A673 (cell line): Measurements from ENCODE around the gene ZDHHC8. TPM values are rescaled to one million over a fixed set of nuclear protein-coding genes. Genes with fewer than 3 reads are reported as not detected.

ENCODE experiments used
- BruUV-seq: library from RNA; stranded (reverse); fragments of 400-500 nt; replicated peaks from 2 replicates; lab custom pipeline; 2021; lab: Mats Ljungman, UMichigan
- CTCF ChIA-PET: fragments of 300-600 bp; sonication (Branson Sonifier 250); formaldehyde crosslinking; loops from one replicate; lab custom pipeline; 2022; ENCODE audit warnings: antibody characterized with exemption; lab: Charles Lee
- POLR2A ChIA-PET: fragments of 300-600 bp; sonication (Branson Sonifier 250); formaldehyde crosslinking; loops from one replicate; lab custom pipeline; 2022; ENCODE audit warnings: antibody characterized with exemption; ENCODE audit not compliant: low non-redundant PET; lab: Charles Lee
- DNase-seq: peaks from one replicate; pipeline ENCODE4 v3.0.0-alpha.2; 2015; ENCODE audit warnings: low spot score
- H3K27ac ChIP-seq: fragments of 200-600 bp; sonication (generic); 2 replicates; pipeline ENCODE4 v1.5.1; 2016; ENCODE audit warnings: mixed run types, low read depth, mild to moderate bottlenecking, mixed read lengths, antibody characterized with exemption, low read length; ENCODE audit not compliant: poor library complexity, severe bottlenecking
- H3K27me3 ChIP-seq: fragments of 200-600 bp; sonication (generic); replicated peaks from 2 replicates; pipeline ENCODE4 v1.6.1; 2017; ENCODE audit warnings: mixed run types, low read depth, mild to moderate bottlenecking, mixed read lengths, antibody characterized with exemption, low read length; ENCODE audit not compliant: insufficient read depth, poor library complexity
- H3K36me3 ChIP-seq: fragments of 200-600 bp; sonication (generic); 2 replicates; pipeline ENCODE4 v1.6.1; 2016; ENCODE audit warnings: mixed run types, mild to moderate bottlenecking, mixed read lengths, antibody characterized with exemption, low read length; ENCODE audit not compliant: insufficient read depth, poor library complexity, severe bottlenecking
- H3K4me1 ChIP-seq: fragments of 200-600 bp; sonication (generic); 2 replicates; pipeline ENCODE4 v1.6.1; 2017; ENCODE audit warnings: mixed run types, mild to moderate bottlenecking, mixed read lengths, antibody characterized with exemption, low read length; ENCODE audit not compliant: insufficient read depth, poor library complexity, severe bottlenecking
- H3K4me3 ChIP-seq: fragments of 200-600 bp; sonication (generic); 2 replicates; pipeline ENCODE4 v1.5.1; 2016; ENCODE audit warnings: low read depth, mixed run types, mild to moderate bottlenecking, mixed read lengths, low read length; ENCODE audit not compliant: poor library complexity, severe bottlenecking
- H3K9me3 ChIP-seq: fragments of 200-600 bp; sonication (generic); 2 replicates; pipeline ENCODE4 v1.6.1; 2016; ENCODE audit warnings: mixed run types, low read depth, mild to moderate bottlenecking, mixed read lengths, antibody characterized with exemption, low read length; ENCODE audit not compliant: poor library complexity, severe bottlenecking
- CTCF ChIP-seq: fragments of 300-800, 200-600 bp; sonication (generic); conservative IDR thresholded peaks from 2 replicates; pipeline ENCODE4 v1.5.1; 2017; ENCODE audit warnings: low read depth, mild to moderate bottlenecking, antibody characterized with exemption, low read length, moderate library complexity, mixed read lengths
- EZH2 ChIP-seq: fragments of 200-600 bp; sonication (generic); IDR thresholded peaks from 2 replicates; pipeline ENCODE4 v1.6.1; 2017; ENCODE audit warnings: borderline replicate concordance, low read depth, mild to moderate bottlenecking, mixed read lengths, antibody characterized with exemption, low read length; ENCODE audit not compliant: poor library complexity, severe bottlenecking
- intact Hi-C: fragments of 100-400 bp; cut with micrococcal nuclease; formaldehyde crosslinking; loops from one replicate; pipeline ENCODE4 v1.10.0; 2022; ENCODE audit not compliant: unreplicated experiment
- total RNA-seq: library from RNA; stranded (reverse); gene quantifications from 2 replicates; pipeline ENCODE4 v1.2.3, GENCODE V29; 2021

ZDHHC8 gene
- total RNA-seq, 1 experiment from 2014 or later, result 58.8 TPM

- TF ChIP-seq EZH2 (no peak), CTCF (no peak)
- Histone ChIP-seq H3K9me3 (no peaks in the 10 kb centered on the region), H3K36me3 (no peaks in the 10 kb centered on the region), H3K27me3 (no peaks in the 10 kb centered on the region), H3K4me1 (no peaks in the 10 kb centered on the region), H3K27ac (no peak overlapping the region), H3K4me3 (no peak overlapping the region)
- intact Hi-C loops, result no loop called here
- no peak for DNase-seq
- ChIA-PET POLR2A (no interaction called here), CTCF (no interaction called here)
- no TSS peak for BruUV-seq
Measured at GRCh38 chr22:20183101-20183500, 51.5 kb downstream of the ZDHHC8 start.

- BruUV-seq, result no TSS peak
- intact Hi-C loops, result no loop called here
- POLR2A ChIA-PET, result no interaction called here
- no peaks in the 10 kb centered on the region for H3K36me3 ChIP-seq
- H3K9me3 ChIP-seq, result no peaks in the 10 kb centered on the region
- no peak overlapping the region for H3K27ac ChIP-seq
- CTCF ChIA-PET, result no interaction called here
- DNase-seq, result no peak
- no peak overlapping the region for H3K4me3 ChIP-seq
- no peaks in the 10 kb centered on the region for H3K4me1 ChIP-seq
- no peaks in the 10 kb centered on the region for H3K27me3 ChIP-seq
- TF ChIP-seq EZH2 (no peak), CTCF (no peak)
Measured at GRCh38 chr22:20183823-20184222, 52.2 kb downstream of the ZDHHC8 start.

GRCh38 chr22:20184501-20185165, 53.0 kb downstream of the ZDHHC8 start:
- intact Hi-C loops, result no loop called here
- no peak for TF ChIP-seq EZH2
- no peak for TF ChIP-seq CTCF
- H3K36me3 ChIP-seq, result no peaks in the 10 kb centered on the region
- no peak overlapping the region for H3K4me3 ChIP-seq
- DNase-seq, result no peak
- POLR2A ChIA-PET, result no interaction called here
- no peak overlapping the region for H3K27ac ChIP-seq
- H3K9me3 ChIP-seq, result no peaks in the 10 kb centered on the region
- CTCF ChIA-PET, result no interaction called here
- no peaks in the 10 kb centered on the region for H3K27me3 ChIP-seq
- H3K4me1 ChIP-seq, result no peaks in the 10 kb centered on the region
- BruUV-seq, result no TSS peak
